ENCODE measurements around the gene SLC12A3. TPM values are rescaled to one million over a fixed set of nuclear protein-coding genes. Genes with fewer than 3 reads are reported as not detected.

Gene SLC12A3
- total RNA-seq, 6 donors from 2014 or later = 0.06 to 0.61 TPM; not detected in 4

GRCh38 chr16:56897026-56897799 is 32.2 kb downstream of the SLC12A3 start:
- no peak for ATAC-seq (ENCODE audit: low FRiP score in 2 of 2)
- Histone ChIP-seq H3K4me1 (no peaks in the 10 kb centered on the region), H3K27ac (no peak overlapping the region), H3K27me3 (no peaks in the 10 kb centered on the region), H3K36me3 (no peaks in the 10 kb centered on the region), H3K4me3 (no peak overlapping the region), H3K9me3 (no peaks in the 10 kb centered on the region)
- no peak for DNase-seq
- WGBS, 2 donors = 89 to 92% methylated on average over 7 to 8 of the region's 8 CpGs
- TF ChIP-seq POLR2AphosphoS5 (IDR thresholded peaks at IDR 0.05) (no peak), CTCF (IDR thresholded peaks at IDR 0.05) (no peak), POLR2A (IDR thresholded peaks at IDR 0.05) (no peak), EP300 (IDR thresholded peaks at IDR 0.05) (no peak)

GRCh38 chr16:56898847-56899246 is 33.8 kb downstream of the SLC12A3 start:
- Histone ChIP-seq H3K4me3 (no peak overlapping the region), H3K36me3 (no peaks in the 10 kb centered on the region), H3K9me3 (no peaks in the 10 kb centered on the region), H3K4me1 (no peaks in the 10 kb centered on the region), H3K27me3 (no peaks in the 10 kb centered on the region), H3K27ac (no peak overlapping the region)
- ATAC-seq (ENCODE audit: low FRiP score in 2 of 2) (no peak), DNase-seq (no peak)
- WGBS, 2 donors = 69 to 74% methylated on average over 8 of the region's 8 CpGs
- no peak for TF ChIP-seq POLR2AphosphoS5 (IDR thresholded peaks at IDR 0.05)
- TF ChIP-seq EP300 (IDR thresholded peaks at IDR 0.05) = no peak
- TF ChIP-seq POLR2A (IDR thresholded peaks at IDR 0.05) = no peak
- TF ChIP-seq CTCF (IDR thresholded peaks at IDR 0.05) = no peak

- ATAC-seq (ENCODE audit: low FRiP score in 2 of 2) = no peak
- TF ChIP-seq CTCF (IDR thresholded peaks at IDR 0.05) (no peak), EP300 (IDR thresholded peaks at IDR 0.05) (no peak), POLR2AphosphoS5 (IDR thresholded peaks at IDR 0.05) (no peak), POLR2A (IDR thresholded peaks at IDR 0.05) (no peak)
These were observed 38.9 kb downstream of the SLC12A3 start for GRCh38 chr16:56903866-56904265.

GRCh38 chr16:56907401-56907800 is 42.4 kb downstream of the SLC12A3 start:
- DNase-seq (no peak), ATAC-seq (ENCODE audit: low FRiP score in 2 of 2) (no peak)
- H3K27ac ChIP-seq = no peak overlapping the region
- H3K4me1 ChIP-seq = peaks cover 22 to 30% (median 24%) of the 10 kb centered on the region in 4 donors
- no peaks in the 10 kb centered on the region for H3K36me3 ChIP-seq
- TF ChIP-seq POLR2AphosphoS5 (IDR thresholded peaks at IDR 0.05) (no peak), CTCF (IDR thresholded peaks at IDR 0.05) (no peak), POLR2A (IDR thresholded peaks at IDR 0.05) (no peak)
- no peak overlapping the region for H3K4me3 ChIP-seq
- WGBS, 2 donors = 96 to 98% methylated on average over 3 of the region's 3 CpGs
- no peaks in the 10 kb centered on the region for H3K27me3 ChIP-seq
- H3K9me3 ChIP-seq = no peaks in the 10 kb centered on the region

More at GRCh38 chr16:56903866-56904265, 38.9 kb downstream of the SLC12A3 start:
- H3K36me3 ChIP-seq = no peaks in the 10 kb centered on the region
- WGBS, 2 donors = 93 to 96% methylated on average over 2 of the region's 2 CpGs
- no peaks in the 10 kb centered on the region for H3K9me3 ChIP-seq
- H3K4me3 ChIP-seq = no peak overlapping the region
- DNase-seq = no peak
- no peaks in the 10 kb centered on the region for H3K27me3 ChIP-seq
- no peak overlapping the region for H3K27ac ChIP-seq
- H3K4me1 ChIP-seq = peaks cover 0 to 5% (median 0%) of the 10 kb centered on the region in 4 donors

- no peak for DNase-seq
- Histone ChIP-seq H3K27ac (no peak overlapping the region), H3K36me3 (no peaks in the 10 kb centered on the region), H3K4me1 (peaks cover 30 to 44% (median 39%) of the 10 kb centered on the region in 4 donors), H3K27me3 (no peaks in the 10 kb centered on the region), H3K4me3 (no peak overlapping the region), H3K9me3 (no peaks in the 10 kb centered on the region)
- WGBS, 2 donors = 67 to 72% methylated on average over 7 of the region's 7 CpGs
- peak in 1 of 2 donors; percentile 11 for ATAC-seq (ENCODE audit: low FRiP score in 2 of 2)
- TF ChIP-seq EP300 (IDR thresholded peaks at IDR 0.05) (no peak), POLR2AphosphoS5 (IDR thresholded peaks at IDR 0.05) (no peak), CTCF (IDR thresholded peaks at IDR 0.05) (no peak), POLR2A (IDR thresholded peaks at IDR 0.05) (no peak)
These were observed 44.5 kb downstream of the SLC12A3 start for GRCh38 chr16:56909527-56909979.
